GM21423 (cell line): ENCODE measurements around the gene GCLC.
A peak's percentile ranks its signal among the peaks of the same experiment; 100 is the strongest.
"Not testable (repeated sequence)": the region's sequence is repeated elsewhere in the genome, so short reads cannot be mapped to it uniquely, and the experiment has no call there.

Experiments used
- ATAC-seq: cut with Tn5 transposase; IDR thresholded peaks from one replicate; pipeline ENCODE4 v1.9.1; 2021; ENCODE audit warnings: mild to moderate bottlenecking, moderate library complexity; ENCODE audit not compliant: unreplicated experiment

Gene GCLC

GRCh38 chr6:53564401-53565065 is 19.6 kb upstream of the GCLC start:
- ATAC-seq: no peak

- no peak for ATAC-seq
Observed at GRCh38 chr6:53556986-53557715, 12.2 kb upstream of the GCLC start.

- ATAC-seq: not testable (repeated sequence)
Observed at GRCh38 chr6:53553600-53553999, 8.7 kb upstream of the GCLC start.

- ATAC-seq: not testable (repeated sequence)
Observed at GRCh38 chr6:53551681-53552080, 6.8 kb upstream of the GCLC start.

- ATAC-seq: peak; percentile 79
Observed at GRCh38 chr6:53547811-53548496, 3.1 kb upstream of the GCLC start.

- ATAC-seq: peak; percentile 4
Observed at GRCh38 chr6:53547166-53547810, 2.4 kb upstream of the GCLC start.

- no peak for ATAC-seq
Observed at GRCh38 chr6:53546281-53546680, 1.4 kb upstream of the GCLC start.

- no peak for ATAC-seq
Observed at GRCh38 chr6:53544217-53544469, 758 bp downstream of the GCLC start.

- no peak for ATAC-seq
Observed at GRCh38 chr6:53543359-53544216, 1.3 kb downstream of the GCLC start.

- no peak for ATAC-seq
Observed at GRCh38 chr6:53541900-53542299, 3.0 kb downstream of the GCLC start.

- no peak for ATAC-seq
Observed at GRCh38 chr6:53540129-53540692, 4.7 kb downstream of the GCLC start.

GRCh38 chr6:53539561-53539960 is 5.3 kb downstream of the GCLC start:
- ATAC-seq: no peak

- ATAC-seq: no peak
Observed at GRCh38 chr6:53536561-53536960, 8.3 kb downstream of the GCLC start.

GRCh38 chr6:53532942-53533341 is 12.0 kb downstream of the GCLC start:
- no peak for ATAC-seq

- ATAC-seq: no peak
Observed at GRCh38 chr6:53532061-53532797, 12.7 kb downstream of the GCLC start.

- no peak for ATAC-seq
Observed at GRCh38 chr6:53530780-53531386, 14.0 kb downstream of the GCLC start.

GRCh38 chr6:53530346-53530745 is 14.6 kb downstream of the GCLC start:
- no peak for ATAC-seq

GRCh38 chr6:53529324-53530036 is 15.4 kb downstream of the GCLC start:
- ATAC-seq: no peak

- ATAC-seq: no peak
Observed at GRCh38 chr6:53528107-53528506, 16.8 kb downstream of the GCLC start.
